HG02970 (cell line): ENCODE measurements around the gene PLEKHA6.

ENCODE experiments used
- ATAC-seq: cut with Tn5 transposase; IDR thresholded peaks from one replicate; pipeline ENCODE4 v1.9.1; 2021; ENCODE audit warnings: mild to moderate bottlenecking, moderate library complexity, moderate number of reproducible peaks; ENCODE audit not compliant: unreplicated experiment, low FRiP score

PLEKHA6 gene

DNA sequence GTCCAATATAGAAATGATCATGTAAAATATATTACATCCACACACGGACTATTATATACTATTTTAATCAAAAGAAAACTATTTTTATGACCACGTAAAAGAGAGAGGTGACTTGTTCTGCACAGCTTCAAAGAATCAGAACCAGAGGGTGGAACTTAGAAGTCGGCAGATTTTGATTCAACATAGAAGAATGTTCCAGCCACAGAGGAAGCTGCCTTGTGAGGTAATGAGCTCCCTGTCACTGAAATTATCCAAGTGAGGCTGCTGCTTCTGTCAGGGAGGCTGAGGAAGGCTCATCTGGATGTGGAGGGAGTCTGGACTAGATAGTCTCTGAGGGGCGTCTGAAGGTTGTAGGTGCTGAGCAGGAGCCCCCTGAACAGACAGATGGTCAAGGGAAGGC lies 2.7 kb downstream of the PLEKHA6 start:
- ATAC-seq = no peak

DNA sequence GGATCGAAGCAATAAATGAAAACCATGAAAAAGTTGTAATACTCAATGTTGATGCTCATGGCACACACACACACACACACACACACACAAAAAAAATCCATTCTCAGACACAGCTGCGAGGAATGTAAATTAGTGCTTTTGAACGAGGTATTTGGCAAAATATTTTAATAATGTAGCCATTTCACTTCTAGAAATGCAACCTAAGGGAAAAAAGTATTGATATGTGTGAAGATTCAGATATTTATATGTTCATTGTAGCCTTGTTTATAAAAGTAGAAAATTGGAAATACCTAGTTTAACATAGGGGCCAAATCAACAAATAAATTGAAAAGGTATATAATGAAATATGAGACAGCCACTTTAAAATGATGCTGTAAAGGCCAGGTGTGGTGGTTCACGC lies 3.8 kb downstream of the PLEKHA6 start:
- no peak for ATAC-seq

DNA sequence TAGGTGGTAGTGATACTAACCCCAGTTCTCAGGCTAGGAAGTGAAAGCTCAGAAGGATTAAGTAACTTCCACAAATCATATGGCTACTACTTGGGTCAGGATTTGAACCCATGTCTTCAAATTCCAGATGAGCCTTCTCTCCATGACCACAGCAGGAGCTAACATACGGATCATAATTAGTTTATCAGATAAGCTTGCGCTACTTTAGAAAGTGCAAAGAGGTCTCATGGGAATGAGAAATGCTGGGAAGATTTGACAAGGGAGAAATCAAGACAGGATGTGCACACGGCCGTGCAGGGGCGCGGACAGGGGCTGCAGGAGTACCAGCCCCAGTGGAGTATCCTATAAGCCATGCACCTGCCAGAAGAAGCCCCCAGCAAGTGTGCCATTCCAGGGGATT lies 5.2 kb downstream of the PLEKHA6 start:
- no peak for ATAC-seq

DNA sequence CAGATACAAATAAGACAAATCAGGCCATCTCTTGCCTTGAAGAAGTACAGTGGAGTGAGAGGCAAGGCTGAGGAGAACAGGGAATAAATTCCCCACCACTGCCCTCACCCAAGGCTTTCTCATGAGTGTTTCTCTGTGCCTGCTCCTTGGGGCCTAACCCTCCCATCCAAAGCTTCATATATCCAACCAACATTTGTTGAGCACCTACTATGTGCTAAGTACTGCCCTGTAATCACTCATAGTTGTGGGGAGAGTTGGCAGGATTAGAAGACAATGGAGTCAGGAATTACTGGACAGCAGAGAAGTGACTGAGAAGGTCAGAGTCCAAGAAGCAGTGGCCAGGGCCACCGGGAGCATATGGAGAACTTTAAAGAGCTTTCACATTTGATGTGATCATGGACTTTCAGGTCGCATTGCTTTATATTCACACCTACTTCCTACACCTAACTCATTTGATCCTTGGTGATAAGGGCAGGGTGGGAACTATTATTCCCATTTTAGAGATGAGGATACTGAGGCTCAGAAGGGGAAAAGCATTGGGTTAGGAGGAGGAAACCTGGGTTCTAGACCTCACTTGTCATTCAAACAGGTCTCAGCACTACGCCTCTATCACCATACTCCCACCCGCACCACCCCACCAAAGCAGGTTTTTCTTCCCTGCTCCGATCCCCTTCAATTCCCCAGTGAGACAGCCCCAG lies 6.4 kb downstream of the PLEKHA6 start:
- ATAC-seq = no peak

DNA sequence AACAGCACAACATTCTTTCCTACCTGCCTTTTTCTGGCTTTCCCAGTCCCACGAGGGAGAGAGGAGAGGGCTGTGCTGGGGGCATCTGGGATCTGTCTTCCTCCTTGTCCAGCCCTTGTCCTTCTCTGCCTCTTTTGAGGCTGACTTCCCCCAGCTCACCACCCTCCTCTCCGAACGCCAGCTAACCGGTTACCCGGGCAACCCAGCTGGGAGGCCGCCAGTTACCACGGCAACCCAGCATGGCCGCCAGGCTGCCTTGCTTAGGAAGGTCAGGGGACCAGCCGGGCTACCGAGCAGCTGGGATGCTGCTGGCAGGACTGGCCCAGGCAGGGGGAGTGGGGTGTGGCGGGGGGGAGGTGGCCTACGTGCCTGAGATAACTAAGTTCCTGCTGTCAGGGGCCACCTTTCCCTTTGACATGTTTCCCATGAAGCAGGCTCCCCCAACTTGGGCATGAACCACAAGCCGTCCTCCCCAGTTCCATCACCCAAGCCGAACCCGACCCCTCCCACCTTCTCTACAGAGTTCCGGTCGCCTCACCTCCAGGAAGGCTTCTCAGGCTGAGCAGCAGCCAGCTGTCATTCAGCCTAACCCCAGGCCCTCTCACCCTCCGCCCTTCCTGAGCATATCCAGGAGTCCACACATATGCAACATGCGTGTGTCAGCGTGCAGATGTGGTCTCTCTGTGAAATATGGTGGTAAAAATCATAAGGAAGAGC lies 8.7 kb downstream of the PLEKHA6 start:
- ATAC-seq = no peak

DNA sequence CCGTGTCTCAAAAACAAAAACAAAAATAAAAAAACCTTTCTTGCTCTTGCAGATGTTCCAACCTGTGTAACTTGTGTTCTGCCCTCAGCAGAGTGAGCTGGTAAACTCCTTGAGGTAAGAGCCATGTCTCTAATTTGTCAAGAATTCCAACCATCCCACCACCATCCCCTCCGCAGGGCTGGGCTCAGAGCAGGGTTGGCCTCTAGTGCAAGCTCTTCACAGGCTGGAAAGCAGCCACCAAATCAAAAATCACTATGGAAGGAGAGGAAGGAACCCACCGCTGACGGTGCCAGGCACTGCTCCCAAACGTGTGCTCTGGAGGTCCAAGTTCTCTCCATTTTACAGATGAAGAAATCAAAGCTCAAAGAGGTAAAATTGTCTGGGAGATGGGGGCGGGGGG lies 9.4 kb downstream of the PLEKHA6 start:
- ATAC-seq = no peak

DNA sequence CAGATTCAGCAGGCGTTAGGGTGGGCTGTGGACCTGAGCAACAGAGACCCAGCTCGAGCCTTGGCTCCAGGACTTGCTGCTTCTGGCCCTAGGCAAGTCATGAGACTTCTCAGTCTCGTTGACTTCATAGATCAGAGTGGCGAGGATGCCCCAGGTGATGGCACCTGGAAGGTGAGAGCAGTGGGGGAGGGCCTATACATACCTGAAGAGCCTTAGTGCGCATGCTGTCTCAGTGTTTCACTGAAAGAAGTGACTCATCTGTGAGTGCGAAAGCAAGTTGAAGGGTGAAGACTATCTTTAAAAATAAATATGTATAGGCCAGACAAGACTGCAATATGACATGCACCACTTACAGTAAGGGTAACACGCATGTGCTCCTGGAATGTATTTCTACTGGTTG lies 10.1 kb downstream of the PLEKHA6 start:
- ATAC-seq = no peak

DNA sequence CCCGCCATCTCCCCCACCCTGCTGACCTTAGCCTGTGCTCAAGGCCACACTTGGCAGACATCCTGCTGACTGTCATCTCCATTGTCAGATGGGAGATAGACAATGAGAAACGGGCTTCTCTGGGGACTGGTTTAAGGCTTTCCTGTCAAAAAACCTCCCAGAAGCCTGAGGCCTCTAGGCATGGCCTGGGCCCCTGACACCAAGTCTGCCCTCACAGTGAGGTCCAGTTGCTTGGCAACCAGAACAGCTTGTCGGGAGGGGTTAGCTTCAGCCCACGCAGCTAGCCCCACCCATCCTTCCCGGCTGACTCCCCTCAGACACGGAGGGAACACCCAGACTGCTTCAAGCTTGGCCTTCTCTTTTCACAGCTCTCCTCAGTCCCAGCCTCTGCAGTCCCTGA lies 11.0 kb downstream of the PLEKHA6 start:
- ATAC-seq = no peak

DNA sequence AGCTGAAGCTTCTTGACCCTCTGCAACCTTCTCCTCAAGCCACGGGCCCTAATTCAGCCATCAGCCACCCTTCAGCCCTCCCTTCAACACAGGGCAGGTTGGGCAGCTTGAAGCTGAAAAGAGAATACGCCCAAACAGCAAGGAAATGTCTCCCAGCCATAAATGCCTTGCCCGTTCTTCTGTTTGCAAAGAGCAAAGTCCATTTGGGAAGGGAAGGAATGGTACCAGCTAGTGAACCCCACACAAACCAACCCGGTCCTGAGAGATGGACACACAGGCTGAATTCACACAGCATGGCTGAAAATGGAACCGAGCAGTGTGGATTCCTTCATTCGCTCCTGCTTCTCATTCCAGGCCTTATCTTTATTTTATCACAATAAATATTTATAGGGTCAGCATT lies 11.5 kb downstream of the PLEKHA6 start:
- ATAC-seq = no peak

DNA sequence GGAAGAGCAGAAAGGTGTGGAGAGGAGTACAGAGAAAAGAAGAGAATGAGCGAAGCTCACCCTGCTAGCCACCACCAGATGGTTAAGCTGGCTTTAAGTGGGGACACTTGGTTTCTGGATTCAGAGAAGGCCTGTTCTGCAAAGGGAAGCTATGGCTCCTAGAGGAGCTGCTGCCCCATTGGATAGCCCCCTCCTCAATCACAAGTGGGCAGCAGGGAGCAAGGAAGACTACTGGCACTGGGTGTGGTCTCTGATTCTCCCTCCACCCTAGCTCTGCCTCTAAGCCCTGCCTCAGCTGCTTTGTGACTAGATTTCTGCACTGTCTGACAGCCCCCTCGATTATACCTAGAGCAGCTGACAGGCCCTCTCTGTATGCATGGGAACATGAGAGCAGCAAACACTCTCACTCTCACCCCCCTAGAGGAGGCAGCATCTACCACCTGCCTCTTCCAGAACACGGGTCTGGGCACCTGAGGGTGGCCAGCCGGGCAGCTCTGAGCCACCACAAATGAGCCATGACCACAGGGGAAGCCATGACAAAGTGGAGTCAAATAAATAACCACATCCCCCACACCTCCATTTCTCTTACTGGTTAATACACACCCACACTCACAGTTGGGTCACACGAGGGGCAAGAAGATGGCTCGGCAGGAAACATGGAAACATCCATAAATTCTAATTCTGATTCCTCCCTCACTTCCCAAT lies 13.6 kb downstream of the PLEKHA6 start:
- no peak for ATAC-seq

DNA sequence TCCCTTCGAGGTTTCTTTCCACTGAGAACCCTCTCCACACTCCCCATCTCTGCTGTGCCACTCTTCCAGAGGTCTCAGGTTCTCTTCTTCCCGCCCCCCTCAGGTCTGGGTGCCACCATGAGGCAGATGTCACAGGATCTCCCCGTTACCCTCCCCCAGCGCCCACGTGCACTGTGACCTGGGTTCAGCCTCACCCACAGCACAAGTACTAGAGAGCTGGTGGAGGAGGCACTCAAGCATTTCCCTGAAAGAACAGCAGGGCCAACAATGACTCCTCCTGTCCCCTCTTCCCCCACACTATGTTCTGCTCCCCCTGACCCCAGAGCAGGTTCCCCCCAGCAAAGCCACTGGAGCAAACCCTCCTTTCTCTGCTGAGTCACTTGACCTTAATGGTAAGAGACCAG lies 14.3 kb downstream of the PLEKHA6 start:
- ATAC-seq = no peak

DNA sequence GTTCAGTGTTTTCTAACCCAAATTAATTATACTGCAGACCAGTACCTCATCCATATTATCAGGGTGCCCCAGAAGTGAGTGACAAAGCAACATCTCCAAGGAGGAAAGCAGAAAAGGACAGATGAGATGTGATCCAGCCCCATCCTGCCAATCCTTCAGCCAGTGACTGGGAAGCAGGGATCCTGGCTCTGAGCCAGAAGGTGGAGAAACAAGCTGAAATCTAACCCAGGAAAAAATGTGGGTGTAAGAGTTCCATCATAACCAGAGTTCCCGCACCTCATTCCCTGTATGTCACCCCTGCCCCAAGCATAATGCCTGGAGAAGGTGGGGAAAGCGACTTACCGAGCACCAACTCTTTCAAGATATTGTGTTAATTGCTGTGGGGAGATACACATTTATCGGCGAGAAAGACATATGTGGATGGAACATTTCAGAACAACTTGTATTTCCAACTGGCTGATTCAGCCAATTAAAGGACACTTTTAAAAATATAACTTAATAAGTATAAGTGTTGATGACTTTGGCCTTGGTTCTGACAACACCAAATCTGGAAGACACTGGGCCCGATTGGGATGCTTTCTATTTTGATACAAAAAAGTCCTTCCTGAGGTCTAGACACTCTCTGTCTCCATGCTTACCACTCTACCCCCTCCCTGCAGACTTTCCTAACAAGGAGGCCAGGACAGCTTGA lies 14.9 kb downstream of the PLEKHA6 start:
- ATAC-seq = no peak

DNA sequence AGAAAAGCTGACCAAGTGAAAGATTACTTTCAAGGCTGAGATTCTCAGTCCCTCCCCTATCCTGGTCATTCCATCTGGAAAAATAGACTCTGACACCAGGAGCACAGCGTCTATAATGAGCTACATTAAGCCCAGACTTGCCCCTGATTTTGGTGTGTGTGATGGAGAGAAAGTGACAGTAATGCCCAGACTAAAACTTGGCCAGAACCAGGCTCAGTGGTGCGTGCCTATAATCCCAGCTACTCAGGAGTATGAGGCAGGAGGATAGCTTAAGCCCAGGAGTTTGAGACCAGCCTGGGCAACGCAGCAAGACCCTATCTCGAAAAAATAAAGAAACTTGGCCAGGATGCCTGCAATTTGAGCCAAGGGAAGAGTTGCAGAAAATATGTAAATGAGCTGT lies 15.9 kb downstream of the PLEKHA6 start:
- ATAC-seq = no peak

DNA sequence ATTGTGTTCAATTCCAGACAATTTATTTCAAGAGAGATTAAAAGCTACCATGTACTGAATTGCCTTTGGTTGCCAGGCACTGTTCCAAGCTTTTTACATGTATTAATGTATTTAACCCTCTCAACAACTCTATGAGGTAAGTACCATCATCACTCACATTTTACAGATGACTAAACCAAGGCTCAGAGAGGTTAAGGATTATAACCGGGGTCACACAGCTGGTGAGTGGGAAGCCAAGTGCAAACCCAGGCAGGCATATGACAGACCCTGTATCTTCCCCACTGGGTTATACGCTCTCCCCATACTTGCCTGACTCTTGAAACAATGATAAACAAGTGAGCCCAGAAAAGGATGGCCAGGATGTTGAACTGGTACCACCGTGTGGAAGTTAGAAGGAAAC lies 16.5 kb downstream of the PLEKHA6 start:
- no peak for ATAC-seq

DNA sequence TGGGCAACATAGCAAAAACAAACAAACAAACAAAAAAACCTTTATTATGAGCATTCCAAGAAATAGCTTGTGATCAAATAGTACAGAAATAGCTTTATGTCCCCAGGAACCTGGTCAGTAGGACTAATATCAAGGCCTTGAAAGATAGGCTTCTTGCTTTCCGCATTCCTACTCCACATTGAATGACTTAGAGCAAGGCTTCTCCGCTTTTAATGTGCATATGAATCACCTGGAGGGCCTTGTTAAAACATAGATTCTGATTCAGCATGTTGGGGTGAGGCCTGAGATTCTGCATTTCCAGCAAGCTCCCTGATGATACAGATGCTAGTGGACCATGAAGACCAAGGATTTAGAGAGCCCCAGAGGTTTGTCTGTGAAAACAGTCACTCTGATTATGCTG lies 17.4 kb downstream of the PLEKHA6 start:
- no peak for ATAC-seq

DNA sequence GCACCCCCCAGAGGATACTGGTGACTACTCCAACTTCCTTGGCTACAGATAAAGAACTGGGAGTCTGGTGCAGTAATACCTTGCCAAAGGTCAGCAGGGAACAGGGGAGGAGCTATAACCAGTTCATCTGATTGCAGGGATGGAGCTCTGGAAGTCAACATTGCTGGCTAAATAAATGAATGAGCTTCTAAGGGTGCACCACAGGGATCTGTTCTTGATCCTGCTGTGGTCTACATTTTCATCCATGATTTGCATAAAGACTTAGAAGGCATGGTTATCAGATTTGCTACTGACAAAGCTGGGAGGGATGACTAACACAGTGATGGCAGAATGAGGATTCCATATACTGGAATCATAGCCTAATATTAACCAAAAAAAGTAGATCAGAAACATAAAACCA lies 18.3 kb downstream of the PLEKHA6 start:
- ATAC-seq = no peak

DNA sequence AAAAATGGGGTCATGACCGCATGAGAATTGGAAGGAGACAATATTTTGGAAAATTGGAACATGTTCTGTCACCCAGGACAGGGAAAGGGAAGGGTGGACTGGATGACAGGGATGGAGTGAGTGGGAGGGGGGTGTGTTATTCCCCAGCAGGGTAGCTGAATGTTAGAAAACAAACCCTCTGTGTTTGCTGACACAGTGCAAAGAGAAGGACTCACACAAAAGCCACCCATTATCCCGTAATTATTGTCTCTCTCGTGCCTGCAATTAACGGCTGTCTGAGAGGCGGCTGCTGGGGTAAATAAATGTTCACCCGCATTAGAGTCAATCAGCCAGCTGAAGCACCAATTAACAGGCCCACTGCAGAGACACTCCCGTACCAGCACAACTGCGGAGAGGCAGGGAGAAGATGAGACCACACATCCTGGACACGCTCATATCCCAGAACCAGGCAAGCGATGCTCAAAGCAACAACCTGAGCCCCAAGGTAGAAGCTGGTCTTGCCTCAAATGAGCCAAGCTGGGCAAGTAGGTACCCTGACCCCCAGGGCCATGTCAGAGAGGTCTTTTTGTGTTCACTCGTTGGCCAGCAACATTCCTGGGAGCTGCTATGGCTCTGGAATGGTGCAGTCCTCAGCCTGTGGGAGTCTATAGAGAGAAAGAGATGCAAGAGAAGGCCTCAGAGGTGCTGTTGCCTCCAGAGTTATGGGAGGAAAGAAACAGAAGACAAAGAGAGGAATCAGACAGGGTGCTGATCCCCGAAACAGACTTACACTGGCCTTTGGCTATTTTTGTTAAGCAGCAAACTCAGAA lies 19.4 kb downstream of the PLEKHA6 start:
- no peak for ATAC-seq

DNA sequence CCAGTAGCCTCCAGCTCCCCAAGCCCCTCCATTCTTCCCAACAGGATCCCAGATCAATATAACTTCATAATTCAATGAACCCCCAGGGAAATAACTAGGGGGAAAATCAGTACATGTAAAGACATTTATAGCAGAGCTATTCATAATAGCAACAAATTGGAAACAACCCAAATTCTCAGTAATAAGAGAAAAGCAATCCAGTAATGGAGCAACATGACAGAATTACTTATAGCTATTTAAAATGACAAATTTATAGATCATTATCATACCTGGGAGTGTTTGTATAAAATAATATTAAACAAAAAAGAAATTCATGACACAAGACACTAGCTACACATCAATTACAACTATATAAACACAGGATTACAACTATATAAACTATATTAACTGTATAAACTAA lies 20.2 kb downstream of the PLEKHA6 start:
- no peak for ATAC-seq

DNA sequence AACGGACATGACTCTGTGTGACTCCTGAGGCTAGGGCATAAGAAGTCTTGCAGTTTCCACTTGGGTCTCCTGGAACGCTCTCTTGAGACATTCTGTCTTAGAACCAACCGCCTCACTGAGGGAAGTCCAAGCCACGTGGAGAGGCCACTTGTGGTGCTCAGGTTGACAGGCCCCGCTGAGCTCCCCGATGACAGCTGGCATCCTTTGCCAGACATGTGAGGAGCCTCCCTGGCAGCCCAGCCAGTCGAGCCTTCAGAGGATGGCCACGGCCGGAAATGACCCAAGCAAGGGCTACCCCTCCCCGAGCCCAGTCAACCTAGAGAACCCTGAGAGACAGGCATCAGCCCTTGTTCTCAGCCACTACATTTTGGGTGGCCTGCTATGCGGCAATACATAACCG lies 20.7 kb downstream of the PLEKHA6 start:
- ATAC-seq = no peak

DNA sequence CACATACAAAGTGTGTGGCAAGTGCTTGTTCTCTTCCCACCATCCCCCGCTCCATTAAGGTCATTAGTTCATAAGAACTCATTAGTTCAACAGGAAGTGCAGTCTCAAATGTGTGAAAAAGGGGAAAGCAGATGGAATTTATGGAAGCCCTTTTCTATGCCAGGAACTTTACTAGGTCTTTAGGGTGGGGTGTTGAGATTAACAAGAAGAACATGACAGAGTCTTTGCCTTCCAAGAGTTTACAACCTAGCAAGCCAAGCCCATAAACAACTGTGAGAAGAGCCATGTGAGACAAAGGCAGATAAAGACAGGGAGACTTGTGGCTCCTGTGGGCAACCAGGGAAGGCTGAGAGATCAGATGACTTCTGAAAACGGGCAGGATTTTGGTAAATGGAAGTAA lies 21.4 kb downstream of the PLEKHA6 start:
- ATAC-seq = no peak
